Prostate gland (tissue), 2 donors: ENCODE measurements around the gene BIRC2.
A peak's percentile ranks its signal among the peaks of the same experiment; 100 is the strongest.

Experiments
- POLR2A ChIP-seq: fragments of 450-650 bp; IDR thresholded peaks from one replicate; pipeline ENCODE4 v1.6.1; 2016; ENCODE audit warnings: antibody characterized with exemption, mild to moderate bottlenecking
- TF ChIP-seq, protein P1 (sequence below), 4 experiments: fragments of 200-600 bp in 2 of 4; fragments of 450-650 bp in 2 of 4; sonication (generic) in 2 of 4; IDR thresholded peaks; 1 replicate in 3 of 4; 2 replicates in 1 of 4; pipeline ENCODE4 v1.5.1; 2016 to 2019; ENCODE audit warnings: antibody characterized with exemption in 4 of 4, mild to moderate bottlenecking in 2 of 4, moderate library complexity in 2 of 4

DNA sequence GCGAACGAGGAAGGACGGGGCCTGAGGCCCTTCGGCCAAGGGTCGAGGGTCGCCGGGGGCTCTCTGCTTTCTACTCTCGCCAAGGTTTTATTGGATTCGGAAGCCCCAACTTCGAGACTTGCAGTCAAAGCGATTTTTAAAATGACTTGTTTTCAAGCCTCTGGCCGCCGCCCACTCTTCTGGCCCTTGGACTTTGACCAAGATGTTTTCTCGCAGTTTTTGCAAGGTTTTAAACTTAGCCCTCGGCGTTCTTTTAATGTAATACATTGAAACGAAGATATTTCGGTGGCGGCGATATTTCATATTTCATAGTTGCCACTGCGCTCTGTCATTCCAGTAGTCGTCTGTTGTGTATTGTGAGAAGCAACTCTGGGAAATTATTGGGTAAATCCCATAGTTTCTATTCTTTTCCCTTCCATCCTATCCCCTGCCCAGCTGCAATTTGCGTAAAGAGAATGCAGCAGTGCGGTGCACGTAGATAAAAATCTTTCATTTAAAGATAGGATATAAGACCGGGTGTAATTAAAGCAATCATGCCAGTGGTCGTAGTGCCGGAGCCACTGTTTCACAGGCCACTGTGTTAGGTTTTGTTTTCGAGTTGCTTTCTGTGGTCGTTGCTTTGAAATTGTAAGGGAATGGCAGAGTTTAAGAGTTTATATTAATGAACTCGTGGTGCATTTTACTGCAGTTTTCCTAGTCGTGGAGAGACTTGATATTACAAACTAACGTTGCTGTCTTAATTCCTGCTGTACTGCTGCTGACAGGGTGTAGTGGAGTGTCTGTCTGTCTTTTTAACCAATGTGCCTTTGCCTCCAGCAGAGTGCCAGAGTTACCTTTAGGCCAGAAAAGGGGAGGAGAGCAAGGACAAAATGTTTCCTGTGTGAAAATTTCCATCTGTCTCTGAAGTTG lies 702 bp downstream of the BIRC2 start:
- TF ChIP-seq POLR2A: no peak
- TF ChIP-seq, protein P1, sequence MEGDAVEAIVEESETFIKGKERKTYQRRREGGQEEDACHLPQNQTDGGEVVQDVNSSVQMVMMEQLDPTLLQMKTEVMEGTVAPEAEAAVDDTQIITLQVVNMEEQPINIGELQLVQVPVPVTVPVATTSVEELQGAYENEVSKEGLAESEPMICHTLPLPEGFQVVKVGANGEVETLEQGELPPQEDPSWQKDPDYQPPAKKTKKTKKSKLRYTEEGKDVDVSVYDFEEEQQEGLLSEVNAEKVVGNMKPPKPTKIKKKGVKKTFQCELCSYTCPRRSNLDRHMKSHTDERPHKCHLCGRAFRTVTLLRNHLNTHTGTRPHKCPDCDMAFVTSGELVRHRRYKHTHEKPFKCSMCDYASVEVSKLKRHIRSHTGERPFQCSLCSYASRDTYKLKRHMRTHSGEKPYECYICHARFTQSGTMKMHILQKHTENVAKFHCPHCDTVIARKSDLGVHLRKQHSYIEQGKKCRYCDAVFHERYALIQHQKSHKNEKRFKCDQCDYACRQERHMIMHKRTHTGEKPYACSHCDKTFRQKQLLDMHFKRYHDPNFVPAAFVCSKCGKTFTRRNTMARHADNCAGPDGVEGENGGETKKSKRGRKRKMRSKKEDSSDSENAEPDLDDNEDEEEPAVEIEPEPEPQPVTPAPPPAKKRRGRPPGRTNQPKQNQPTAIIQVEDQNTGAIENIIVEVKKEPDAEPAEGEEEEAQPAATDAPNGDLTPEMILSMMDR (IDR thresholded peaks at IDR 0.05): peak in 1 of 4 experiments; percentile 8
